KMS-11 (cell line): Measurements from ENCODE around the gene FAM78A.

ENCODE experiments used
- H2AFZ ChIP-seq: fragments of 200-600 bp; sonication (generic); 2 replicates; pipeline ENCODE4 v1.6.1; 2016; ENCODE audit warnings: antibody characterized with exemption, mixed run types, low read depth
- H3K27ac ChIP-seq: fragments of 200-600 bp; sonication (generic); 2 replicates; pipeline ENCODE4 v1.6.1; 2016; ENCODE audit warnings: mild to moderate bottlenecking, mixed run types
- H3K27me3 ChIP-seq: fragments of 200-600 bp; sonication (generic); 2 replicates; pipeline ENCODE4 v1.6.1; 2017; ENCODE audit warnings: mild to moderate bottlenecking, low read depth, mixed run types, moderate library complexity; ENCODE audit not compliant: insufficient read depth
- H3K36me3 ChIP-seq: fragments of 200-600 bp; sonication (generic); 2 replicates; pipeline ENCODE4 v1.6.1; 2017; ENCODE audit warnings: mild to moderate bottlenecking, mixed run types; ENCODE audit not compliant: insufficient read depth
- H3K4me1 ChIP-seq: fragments of 200-600 bp; sonication (generic); 2 replicates; pipeline ENCODE4 v1.6.1; 2016; ENCODE audit warnings: mild to moderate bottlenecking, low read depth, mixed run types; ENCODE audit not compliant: poor library complexity, severe bottlenecking
- H3K4me2 ChIP-seq: fragments of 200-600 bp; sonication (generic); 2 replicates; pipeline ENCODE4 v1.7.0; 2016; ENCODE audit warnings: mild to moderate bottlenecking, mixed run types
- H3K4me3 ChIP-seq: fragments of 200-600 bp; sonication (generic); IDR thresholded peaks from 2 replicates; pipeline ENCODE4 v1.6.1; 2017; ENCODE audit warnings: low read depth, low read length, mixed read lengths; ENCODE audit not compliant: insufficient read depth
- H3K79me2 ChIP-seq: fragments of 200-600 bp; sonication (generic); 2 replicates; pipeline ENCODE4 v1.6.1; 2016; ENCODE audit warnings: low read depth, mixed run types; ENCODE audit not compliant: insufficient read depth
- H3K9ac ChIP-seq: fragments of 200-600 bp; sonication (generic); 2 replicates; pipeline ENCODE4 v1.6.1; 2016; ENCODE audit warnings: mild to moderate bottlenecking, mixed run types
- H4K20me1 ChIP-seq: fragments of 200-600 bp; sonication (generic); 2 replicates; pipeline ENCODE4 v1.6.1; 2016; ENCODE audit warnings: mild to moderate bottlenecking, mixed run types; ENCODE audit not compliant: insufficient read depth
- TF ChIP-seq, protein P1 (sequence below): fragments of 200-600 bp; sonication (generic); conservative IDR thresholded peaks from 2 replicates; pipeline ENCODE4 v1.6.1; 2017; ENCODE audit warnings: low read depth, mild to moderate bottlenecking, antibody characterized with exemption, low read length, moderate library complexity, mixed read lengths

FAM78A gene, protein sequence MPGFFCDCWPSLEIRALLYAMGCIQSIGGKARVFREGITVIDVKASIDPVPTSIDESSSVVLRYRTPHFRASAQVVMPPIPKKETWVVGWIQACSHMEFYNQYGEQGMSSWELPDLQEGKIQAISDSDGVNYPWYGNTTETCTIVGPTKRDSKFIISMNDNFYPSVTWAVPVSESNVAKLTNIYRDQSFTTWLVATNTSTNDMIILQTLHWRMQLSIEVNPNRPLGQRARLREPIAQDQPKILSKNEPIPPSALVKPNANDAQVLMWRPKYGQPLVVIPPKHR

DNA sequence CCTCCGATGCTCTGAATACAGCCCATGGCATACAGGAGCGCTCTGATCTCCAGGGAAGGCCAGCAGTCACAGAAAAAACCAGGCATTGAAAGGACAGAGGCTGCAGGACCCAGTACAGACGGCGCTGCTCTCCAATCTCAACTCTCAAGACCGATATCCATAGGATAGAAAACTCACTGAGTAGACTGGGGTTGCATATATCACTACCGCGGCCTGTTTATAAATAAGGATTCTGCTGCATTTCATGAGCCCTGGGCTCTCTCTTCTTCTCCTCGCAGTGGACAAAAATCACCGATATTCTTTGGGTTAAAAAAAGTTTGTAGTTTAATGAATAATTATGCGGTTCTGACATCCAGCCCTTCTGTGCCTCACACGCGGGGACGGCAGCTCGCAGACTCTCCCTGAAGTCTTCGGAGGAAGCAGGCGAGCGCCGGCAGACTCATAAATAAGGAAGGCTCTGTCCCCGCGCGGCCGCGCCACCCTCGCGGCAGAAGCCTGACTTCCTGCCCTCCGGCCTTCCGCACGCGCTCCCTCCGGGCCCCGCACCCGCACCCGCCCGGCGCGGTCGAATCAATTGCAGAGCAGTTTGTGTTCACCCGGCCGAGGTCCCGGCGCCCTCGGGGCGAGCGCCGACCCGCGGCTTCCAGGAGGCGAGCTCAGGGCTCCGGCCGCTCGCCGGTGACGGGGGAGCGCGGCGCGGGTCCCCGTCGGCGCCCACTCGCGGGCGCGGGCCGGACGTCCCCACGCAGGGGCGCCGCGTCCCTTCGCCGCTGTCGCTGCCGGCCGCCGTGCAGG, at the start of gene FAM78A:
Gene FAM78A, minus strand, starts transcription at position 417 of the 795 bp plus-strand sequence. Its CDS starts 331 bp downstream, at position 86.
- H4K20me1 ChIP-seq: no peaks in the 10 kb centered on the region
- H3K27ac ChIP-seq: no peak within 1 kb of the TSS
- H3K4me3 ChIP-seq: no peak within 1 kb of the TSS
- H3K4me2 ChIP-seq: peak within 1 kb of the TSS; percentile 71
- TF ChIP-seq, protein P1, sequence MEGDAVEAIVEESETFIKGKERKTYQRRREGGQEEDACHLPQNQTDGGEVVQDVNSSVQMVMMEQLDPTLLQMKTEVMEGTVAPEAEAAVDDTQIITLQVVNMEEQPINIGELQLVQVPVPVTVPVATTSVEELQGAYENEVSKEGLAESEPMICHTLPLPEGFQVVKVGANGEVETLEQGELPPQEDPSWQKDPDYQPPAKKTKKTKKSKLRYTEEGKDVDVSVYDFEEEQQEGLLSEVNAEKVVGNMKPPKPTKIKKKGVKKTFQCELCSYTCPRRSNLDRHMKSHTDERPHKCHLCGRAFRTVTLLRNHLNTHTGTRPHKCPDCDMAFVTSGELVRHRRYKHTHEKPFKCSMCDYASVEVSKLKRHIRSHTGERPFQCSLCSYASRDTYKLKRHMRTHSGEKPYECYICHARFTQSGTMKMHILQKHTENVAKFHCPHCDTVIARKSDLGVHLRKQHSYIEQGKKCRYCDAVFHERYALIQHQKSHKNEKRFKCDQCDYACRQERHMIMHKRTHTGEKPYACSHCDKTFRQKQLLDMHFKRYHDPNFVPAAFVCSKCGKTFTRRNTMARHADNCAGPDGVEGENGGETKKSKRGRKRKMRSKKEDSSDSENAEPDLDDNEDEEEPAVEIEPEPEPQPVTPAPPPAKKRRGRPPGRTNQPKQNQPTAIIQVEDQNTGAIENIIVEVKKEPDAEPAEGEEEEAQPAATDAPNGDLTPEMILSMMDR: no peak
- no peaks in the 10 kb centered on the region for H3K4me1 ChIP-seq
- H3K9ac ChIP-seq: peak within 1 kb of the TSS; percentile 37; the same call in 1 of the 2 replicates
- H2AFZ ChIP-seq: peak within 1 kb of the TSS; percentile 86
- no peaks in the 10 kb centered on the region for H3K36me3 ChIP-seq
- H3K79me2 ChIP-seq: no peaks in the 10 kb centered on the region
- peaks cover 9% of the 10 kb centered on the region; the same call in 1 of the 2 replicates for H3K27me3 ChIP-seq

DNA sequence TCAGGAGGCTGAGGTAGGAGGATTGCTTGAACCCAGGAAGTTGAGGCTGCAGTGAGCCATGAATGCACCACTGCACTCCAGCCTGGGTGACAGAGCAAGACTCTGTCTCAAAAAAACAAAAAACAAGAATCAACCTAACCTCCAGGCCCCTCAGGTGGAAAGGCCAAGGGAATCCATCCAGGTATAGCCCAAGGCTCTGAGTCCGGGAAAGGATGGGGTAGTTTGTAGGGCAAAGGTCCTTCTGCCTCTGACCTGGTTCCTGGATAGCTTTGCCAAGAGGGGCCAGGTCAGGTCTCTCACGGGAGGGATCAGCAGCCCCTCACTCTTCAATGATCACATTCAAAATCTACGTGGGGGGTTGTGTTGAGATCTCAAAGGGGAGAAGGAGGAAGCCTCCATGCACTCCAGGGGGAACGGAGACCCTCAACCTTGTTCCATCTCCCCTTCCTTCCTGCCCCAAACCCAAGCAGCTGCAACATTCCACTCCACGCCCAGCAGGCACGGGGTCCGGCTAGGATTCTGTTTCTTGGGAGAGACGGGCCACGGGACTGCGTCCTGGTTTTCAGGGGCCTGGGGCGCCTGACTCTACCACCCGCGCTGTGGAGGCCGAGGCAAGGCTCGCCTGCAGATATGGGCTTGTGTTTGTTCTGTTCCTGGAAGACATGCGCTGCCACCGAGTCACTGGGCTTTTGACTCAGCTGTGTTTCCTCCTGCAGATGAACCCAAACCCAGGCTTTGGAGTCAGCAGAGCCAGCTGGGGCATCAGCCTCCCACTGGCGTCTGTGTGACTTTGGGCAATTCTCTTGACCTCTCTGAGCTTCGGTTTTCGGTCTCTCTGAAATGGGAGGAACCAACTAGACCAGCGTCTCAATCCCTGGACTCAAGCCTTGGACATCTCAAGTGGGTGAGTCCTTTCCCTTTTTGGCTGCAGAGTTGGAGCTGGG, 48.7 kb upstream of the FAM78A start:
- TF ChIP-seq, protein P1: no peak
- Histone ChIP-seq H3K27ac (no peak overlapping the region), H3K36me3 (no peaks in the 10 kb centered on the region), H4K20me1 (no peaks in the 10 kb centered on the region), H3K9ac (no peak overlapping the region), H3K4me2 (no peak overlapping the region), H2AFZ (no peak overlapping the region), H3K27me3 (no peaks in the 10 kb centered on the region), H3K4me1 (no peaks in the 10 kb centered on the region), H3K79me2 (no peaks in the 10 kb centered on the region), H3K4me3 (no peak overlapping the region)

DNA sequence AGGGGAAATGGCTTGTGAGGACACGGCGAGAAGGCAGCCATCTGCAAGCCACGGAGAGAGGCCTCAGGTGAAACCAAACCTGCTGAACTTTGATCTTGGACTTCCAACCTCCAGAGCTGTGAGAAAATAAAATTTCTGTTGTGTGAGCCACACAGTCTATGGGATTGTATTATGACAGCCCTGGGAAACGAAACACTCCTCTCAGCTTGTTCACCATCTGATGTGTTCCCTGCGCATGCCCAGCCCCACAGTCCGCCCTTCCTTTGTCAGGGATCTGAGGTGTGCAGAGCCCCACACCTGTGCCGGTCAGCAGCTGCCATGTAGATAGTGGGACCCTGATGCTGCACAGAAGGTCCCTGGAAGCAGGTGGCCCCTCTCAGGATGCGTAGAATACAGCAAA, 47.3 kb upstream of the FAM78A start:
- H3K27ac ChIP-seq: no peak overlapping the region
- H2AFZ ChIP-seq: no peak overlapping the region
- H3K36me3 ChIP-seq: no peaks in the 10 kb centered on the region
- no peak overlapping the region for H3K4me2 ChIP-seq
- no peaks in the 10 kb centered on the region for H3K4me1 ChIP-seq
- no peaks in the 10 kb centered on the region for H3K79me2 ChIP-seq
- H3K9ac ChIP-seq: no peak overlapping the region
- TF ChIP-seq, protein P1: no peak
- H3K27me3 ChIP-seq: no peaks in the 10 kb centered on the region
- H3K4me3 ChIP-seq: no peak overlapping the region
- no peaks in the 10 kb centered on the region for H4K20me1 ChIP-seq

DNA sequence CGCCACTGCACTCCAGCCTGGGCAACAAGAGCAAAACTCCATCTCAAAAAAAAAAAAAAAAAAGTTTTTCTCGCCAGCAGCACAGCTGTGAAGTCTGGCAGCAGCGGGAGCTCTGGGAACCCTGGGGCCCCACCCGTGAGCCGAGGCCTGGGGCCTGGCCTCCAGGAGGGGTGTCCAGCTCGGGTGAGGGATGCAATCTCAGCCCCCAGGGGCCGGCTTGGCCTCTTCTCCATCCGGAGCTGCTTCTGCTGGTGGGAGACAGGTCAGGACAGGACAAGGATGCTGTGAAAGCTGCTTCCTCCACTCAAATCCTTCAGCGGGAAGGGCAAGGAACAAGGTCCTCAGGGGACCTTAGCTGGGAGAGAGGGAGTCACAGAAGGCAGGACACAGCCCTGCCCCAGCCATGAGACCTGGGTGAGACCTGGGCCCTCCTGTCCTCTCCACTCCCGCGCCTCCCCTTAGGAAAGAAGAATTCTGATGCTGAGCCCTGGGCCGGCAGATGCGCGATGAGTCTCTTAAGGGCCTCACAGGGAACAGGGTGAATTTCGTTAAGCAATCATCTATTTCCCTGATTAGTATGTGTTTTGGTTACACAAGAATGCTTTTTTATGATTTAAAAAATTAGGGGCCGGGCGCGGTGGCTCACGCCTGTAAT, 43.8 kb upstream of the FAM78A start:
- no peaks in the 10 kb centered on the region for H4K20me1 ChIP-seq
- no peak overlapping the region for H2AFZ ChIP-seq
- H3K4me1 ChIP-seq: no peaks in the 10 kb centered on the region
- H3K27me3 ChIP-seq: no peaks in the 10 kb centered on the region
- H3K4me3 ChIP-seq: no peak overlapping the region
- no peaks in the 10 kb centered on the region for H3K79me2 ChIP-seq
- no peak overlapping the region for H3K9ac ChIP-seq
- no peak overlapping the region for H3K4me2 ChIP-seq
- no peak overlapping the region for H3K27ac ChIP-seq
- TF ChIP-seq, protein P1: no peak
- H3K36me3 ChIP-seq: no peaks in the 10 kb centered on the region
